ENCODE results near the gene COG5.

Gene COG5

GRCh38 chr7:107527196-107527595, 36.5 kb downstream of the COG5 start:
- no peaks in the 10 kb centered on the region for H3K36me3 ChIP-seq (ENCODE audit: control insufficient read depth, insufficient read depth, low read length)
- H3K18ac ChIP-seq (ENCODE audit: low read length), result no peak overlapping the region
- H3K4me1 ChIP-seq (ENCODE audit: control insufficient read depth, low read depth, low read length), result no peaks in the 10 kb centered on the region
- no peak overlapping the region for H4K8ac ChIP-seq (ENCODE audit: low read depth, low read length)
- no peak overlapping the region for H3K9ac ChIP-seq (ENCODE audit: low read length)
- WGBS (ENCODE audit: extremely low coverage, insufficient coverage, low lambda C conversion rate), result no CpG with 5 or more reads among the region's 3 CpGs
- no peaks in the 10 kb centered on the region for H3K79me1 ChIP-seq (ENCODE audit: low read length)
- no peak overlapping the region for H2BK5ac ChIP-seq (ENCODE audit: low read length)
- H3K27ac ChIP-seq (ENCODE audit: low read depth, low read length), result no peak overlapping the region
- no peaks in the 10 kb centered on the region for H3K27me3 ChIP-seq (ENCODE audit: insufficient read depth, low read length, poor library complexity)
- H3K4me3 ChIP-seq (ENCODE audit: low read length), result no peak overlapping the region
- no peak overlapping the region for H3K23ac ChIP-seq (ENCODE audit: low read length)
- no peak overlapping the region for H2AK5ac ChIP-seq (ENCODE audit: low read length)
- no peak overlapping the region for H2BK120ac ChIP-seq (ENCODE audit: low read depth, low read length)
- DNase-seq, result no peak
- no peaks in the 10 kb centered on the region for H3K79me2 ChIP-seq (ENCODE audit: control insufficient read depth, insufficient read depth, low read length)
- H4K5ac ChIP-seq (ENCODE audit: low read length), result no peak overlapping the region
- H2BK15ac ChIP-seq (replicated peaks; ENCODE audit: low read depth), result no peak overlapping the region
- H3K56ac ChIP-seq (ENCODE audit: low read length), result no peak overlapping the region
- H3K4ac ChIP-seq (ENCODE audit: low read depth, low read length), result no peak overlapping the region
- H3K4me2 ChIP-seq (ENCODE audit: low read length), result no peak overlapping the region

- H3K79me2 ChIP-seq (ENCODE audit: control insufficient read depth, insufficient read depth, low read length), result no peaks in the 10 kb centered on the region
- H3K27ac ChIP-seq (ENCODE audit: low read depth, low read length), result no peak overlapping the region
- H3K18ac ChIP-seq (ENCODE audit: low read length), result no peak overlapping the region
- no peak overlapping the region for H3K4me3 ChIP-seq (ENCODE audit: low read length)
- no peak overlapping the region for H3K9ac ChIP-seq (ENCODE audit: low read length)
- H2BK120ac ChIP-seq (ENCODE audit: low read depth, low read length), result no peak overlapping the region
- H3K27me3 ChIP-seq (ENCODE audit: insufficient read depth, low read length, poor library complexity), result no peaks in the 10 kb centered on the region
- H4K5ac ChIP-seq (ENCODE audit: low read length), result no peak overlapping the region
- H3K4me1 ChIP-seq (ENCODE audit: control insufficient read depth, low read depth, low read length), result no peaks in the 10 kb centered on the region
- H2BK15ac ChIP-seq (replicated peaks; ENCODE audit: low read depth), result no peak overlapping the region
- H4K8ac ChIP-seq (ENCODE audit: low read depth, low read length), result no peak overlapping the region
- no CpG with 5 or more reads among the region's 2 CpGs for WGBS (ENCODE audit: extremely low coverage, insufficient coverage, low lambda C conversion rate)
- H3K23ac ChIP-seq (ENCODE audit: low read length), result no peak overlapping the region
- no peaks in the 10 kb centered on the region for H3K36me3 ChIP-seq (ENCODE audit: control insufficient read depth, insufficient read depth, low read length)
- no peak overlapping the region for H3K56ac ChIP-seq (ENCODE audit: low read length)
- no peak overlapping the region for H2AK5ac ChIP-seq (ENCODE audit: low read length)
- no peaks in the 10 kb centered on the region for H3K79me1 ChIP-seq (ENCODE audit: low read length)
- no peak for DNase-seq
- no peak overlapping the region for H3K4me2 ChIP-seq (ENCODE audit: low read length)
- no peak overlapping the region for H2BK5ac ChIP-seq (ENCODE audit: low read length)
- H3K4ac ChIP-seq (ENCODE audit: low read depth, low read length), result no peak overlapping the region
Measured at GRCh38 chr7:107526672-107527071, 37.0 kb downstream of the COG5 start.

GRCh38 chr7:107506674-107507339, 56.9 kb downstream of the COG5 start:
- H3K36me3 ChIP-seq (ENCODE audit: control insufficient read depth, insufficient read depth, low read length), result no peaks in the 10 kb centered on the region
- H3K27me3 ChIP-seq (ENCODE audit: insufficient read depth, low read length, poor library complexity), result no peaks in the 10 kb centered on the region
- no peak overlapping the region for H2BK120ac ChIP-seq (ENCODE audit: low read depth, low read length)
- H3K4ac ChIP-seq (ENCODE audit: low read depth, low read length), result no peak overlapping the region
- no peak overlapping the region for H3K4me2 ChIP-seq (ENCODE audit: low read length)
- peak; percentile 30 for DNase-seq
- no peaks in the 10 kb centered on the region for H3K79me1 ChIP-seq (ENCODE audit: low read length)
- WGBS (ENCODE audit: extremely low coverage, insufficient coverage, low lambda C conversion rate), result no CpG with 5 or more reads among the region's 7 CpGs
- no peak overlapping the region for H3K27ac ChIP-seq (ENCODE audit: low read depth, low read length)
- no peak overlapping the region for H2BK5ac ChIP-seq (ENCODE audit: low read length)
- H3K4me3 ChIP-seq (ENCODE audit: low read length), result no peak overlapping the region
- H3K23ac ChIP-seq (ENCODE audit: low read length), result no peak overlapping the region
- no peak overlapping the region for H2AK5ac ChIP-seq (ENCODE audit: low read length)
- H3K79me2 ChIP-seq (ENCODE audit: control insufficient read depth, insufficient read depth, low read length), result no peaks in the 10 kb centered on the region
- H2BK15ac ChIP-seq (replicated peaks; ENCODE audit: low read depth), result no peak overlapping the region
- H3K18ac ChIP-seq (ENCODE audit: low read length), result no peak overlapping the region
- H4K5ac ChIP-seq (ENCODE audit: low read length), result no peak overlapping the region
- H3K9ac ChIP-seq (ENCODE audit: low read length), result no peak overlapping the region
- no peak overlapping the region for H3K56ac ChIP-seq (ENCODE audit: low read length)
- no peak overlapping the region for H4K8ac ChIP-seq (ENCODE audit: low read depth, low read length)
- no peaks in the 10 kb centered on the region for H3K4me1 ChIP-seq (ENCODE audit: control insufficient read depth, low read depth, low read length)

GRCh38 chr7:107505997-107506673, 57.6 kb downstream of the COG5 start:
- Histone ChIP-seq H3K4me1 (ENCODE audit: control insufficient read depth, low read depth, low read length) (no peaks in the 10 kb centered on the region), H2AK5ac (ENCODE audit: low read length) (no peak overlapping the region), H3K4me2 (ENCODE audit: low read length) (no peak overlapping the region), H3K79me1 (ENCODE audit: low read length) (no peaks in the 10 kb centered on the region), H3K56ac (ENCODE audit: low read length) (no peak overlapping the region), H3K27me3 (ENCODE audit: insufficient read depth, low read length, poor library complexity) (no peaks in the 10 kb centered on the region), H2BK15ac (replicated peaks; ENCODE audit: low read depth) (no peak overlapping the region), H4K5ac (ENCODE audit: low read length) (no peak overlapping the region), H3K4me3 (ENCODE audit: low read length) (no peak overlapping the region), H3K18ac (ENCODE audit: low read length) (no peak overlapping the region), H2BK120ac (ENCODE audit: low read depth, low read length) (no peak overlapping the region), H3K79me2 (ENCODE audit: control insufficient read depth, insufficient read depth, low read length) (no peaks in the 10 kb centered on the region), H3K36me3 (ENCODE audit: control insufficient read depth, insufficient read depth, low read length) (no peaks in the 10 kb centered on the region), H3K27ac (ENCODE audit: low read depth, low read length) (no peak overlapping the region), H3K23ac (ENCODE audit: low read length) (no peak overlapping the region), H3K4ac (ENCODE audit: low read depth, low read length) (no peak overlapping the region), H4K8ac (ENCODE audit: low read depth, low read length) (no peak overlapping the region), H2BK5ac (ENCODE audit: low read length) (no peak overlapping the region), H3K9ac (ENCODE audit: low read length) (no peak overlapping the region)
- no CpG with 5 or more reads among the region's 2 CpGs for WGBS (ENCODE audit: extremely low coverage, insufficient coverage, low lambda C conversion rate)
- DNase-seq, result no peak

GRCh38 chr7:107505362-107505761, 58.4 kb downstream of the COG5 start:
- no peak overlapping the region for H3K4ac ChIP-seq (ENCODE audit: low read depth, low read length)
- H3K4me2 ChIP-seq (ENCODE audit: low read length), result no peak overlapping the region
- no peaks in the 10 kb centered on the region for H3K79me1 ChIP-seq (ENCODE audit: low read length)
- H3K4me1 ChIP-seq (ENCODE audit: control insufficient read depth, low read depth, low read length), result no peaks in the 10 kb centered on the region
- no peak overlapping the region for H3K4me3 ChIP-seq (ENCODE audit: low read length)
- no peak overlapping the region for H4K5ac ChIP-seq (ENCODE audit: low read length)
- H2BK5ac ChIP-seq (ENCODE audit: low read length), result no peak overlapping the region
- H3K79me2 ChIP-seq (ENCODE audit: control insufficient read depth, insufficient read depth, low read length), result no peaks in the 10 kb centered on the region
- no peak overlapping the region for H3K23ac ChIP-seq (ENCODE audit: low read length)
- H3K36me3 ChIP-seq (ENCODE audit: control insufficient read depth, insufficient read depth, low read length), result no peaks in the 10 kb centered on the region
- H3K18ac ChIP-seq (ENCODE audit: low read length), result no peak overlapping the region
- H3K27me3 ChIP-seq (ENCODE audit: insufficient read depth, low read length, poor library complexity), result no peaks in the 10 kb centered on the region
- H3K27ac ChIP-seq (ENCODE audit: low read depth, low read length), result no peak overlapping the region
- no peak overlapping the region for H2AK5ac ChIP-seq (ENCODE audit: low read length)
- no peak overlapping the region for H2BK15ac ChIP-seq (replicated peaks; ENCODE audit: low read depth)
- WGBS (ENCODE audit: extremely low coverage, insufficient coverage, low lambda C conversion rate), result no CpG with 5 or more reads among the region's 1 CpG
- no peak for DNase-seq
- H2BK120ac ChIP-seq (ENCODE audit: low read depth, low read length), result no peak overlapping the region
- H3K56ac ChIP-seq (ENCODE audit: low read length), result no peak overlapping the region
- H4K8ac ChIP-seq (ENCODE audit: low read depth, low read length), result no peak overlapping the region
- H3K9ac ChIP-seq (ENCODE audit: low read length), result no peak overlapping the region

GRCh38 chr7:107503687-107504086, 60.0 kb downstream of the COG5 start:
- Histone ChIP-seq H3K4me1 (ENCODE audit: control insufficient read depth, low read depth, low read length) (no peaks in the 10 kb centered on the region), H3K36me3 (ENCODE audit: control insufficient read depth, insufficient read depth, low read length) (no peaks in the 10 kb centered on the region), H3K4me3 (ENCODE audit: low read length) (no peak overlapping the region), H3K27me3 (ENCODE audit: insufficient read depth, low read length, poor library complexity) (no peaks in the 10 kb centered on the region), H4K8ac (ENCODE audit: low read depth, low read length) (no peak overlapping the region), H3K4me2 (ENCODE audit: low read length) (no peak overlapping the region), H2AK5ac (ENCODE audit: low read length) (no peak overlapping the region), H3K79me2 (ENCODE audit: control insufficient read depth, insufficient read depth, low read length) (no peaks in the 10 kb centered on the region), H2BK15ac (replicated peaks; ENCODE audit: low read depth) (no peak overlapping the region), H3K4ac (ENCODE audit: low read depth, low read length) (no peak overlapping the region), H3K79me1 (ENCODE audit: low read length) (no peaks in the 10 kb centered on the region), H3K56ac (ENCODE audit: low read length) (no peak overlapping the region), H4K5ac (ENCODE audit: low read length) (no peak overlapping the region), H3K23ac (ENCODE audit: low read length) (no peak overlapping the region), H2BK5ac (ENCODE audit: low read length) (no peak overlapping the region), H3K27ac (ENCODE audit: low read depth, low read length) (no peak overlapping the region), H2BK120ac (ENCODE audit: low read depth, low read length) (no peak overlapping the region), H3K9ac (ENCODE audit: low read length) (no peak overlapping the region), H3K18ac (ENCODE audit: low read length) (no peak overlapping the region)
- DNase-seq, result no peak

Data from mesendoderm (in vitro differentiated cells).